Mesendoderm (in vitro differentiated cells): ENCODE data around the gene SEMA4A.

Experiments used
- DNase-seq: peaks from one replicate; pipeline ENCODE4 v3.0.0; 2013
- H2AK5ac ChIP-seq: 2 replicates; pipeline ENCODE4 v1.6.1; 2013; ENCODE audit warnings: low read length, inconsistent platforms
- H2BK120ac ChIP-seq: 2 replicates; pipeline ENCODE4 v1.6.1; 2013; ENCODE audit warnings: low read depth, mild to moderate bottlenecking, low read length, moderate library complexity, mixed read lengths
- H2BK15ac ChIP-seq: replicated peaks from 2 replicates; pipeline ENCODE4 v1.6.1; 2013; ENCODE audit warnings: low read depth, mild to moderate bottlenecking, moderate library complexity
- H2BK5ac ChIP-seq: 2 replicates; pipeline ENCODE4 v1.6.1; 2013; ENCODE audit warnings: low read length, inconsistent platforms
- H3K18ac ChIP-seq: 2 replicates; pipeline ENCODE4 v1.6.1; 2013; ENCODE audit warnings: mild to moderate bottlenecking, low read length, mixed read lengths
- H3K23ac ChIP-seq: one replicate; pipeline ENCODE4 v1.6.1; 2013; ENCODE audit warnings: low read length
- H3K27ac ChIP-seq: 2 replicates; pipeline ENCODE4 v1.5.1; 2013; ENCODE audit warnings: low read depth, mild to moderate bottlenecking, inconsistent platforms, low read length, moderate library complexity
- H3K27me3 ChIP-seq: 2 replicates; pipeline ENCODE4 v1.6.1; 2013; ENCODE audit warnings: low read length, control low read depth, mild to moderate bottlenecking, inconsistent platforms; ENCODE audit not compliant: insufficient read depth, poor library complexity
- H3K36me3 ChIP-seq: 2 replicates; pipeline ENCODE4 v1.6.1; 2013; ENCODE audit warnings: low read length, inconsistent platforms; ENCODE audit not compliant: control insufficient read depth, insufficient read depth
- H3K4ac ChIP-seq: one replicate; pipeline ENCODE4 v1.6.1; 2013; ENCODE audit warnings: low read depth, mild to moderate bottlenecking, low read length, moderate library complexity
- H3K4me1 ChIP-seq: 2 replicates; pipeline ENCODE4 v1.6.1; 2013; ENCODE audit warnings: low read depth, low read length, inconsistent platforms; ENCODE audit not compliant: control insufficient read depth
- H3K4me2 ChIP-seq: 2 replicates; pipeline ENCODE4 v1.6.1; 2013; ENCODE audit warnings: low read length
- H3K4me3 ChIP-seq: 2 replicates; pipeline ENCODE4 v1.5.1; 2013; ENCODE audit warnings: mild to moderate bottlenecking, low read length
- H3K56ac ChIP-seq: one replicate; pipeline ENCODE4 v1.6.1; 2013; ENCODE audit warnings: low read length
- H3K79me1 ChIP-seq: 2 replicates; pipeline ENCODE4 v1.6.1; 2013; ENCODE audit warnings: low read length, inconsistent platforms
- H3K79me2 ChIP-seq: 2 replicates; pipeline ENCODE4 v1.6.1; 2013; ENCODE audit warnings: mild to moderate bottlenecking, low read length; ENCODE audit not compliant: control insufficient read depth, insufficient read depth
- H3K9ac ChIP-seq: 2 replicates; pipeline ENCODE4 v1.6.1; 2013; ENCODE audit warnings: low read length, inconsistent platforms
- H4K5ac ChIP-seq: one replicate; pipeline ENCODE4 v1.6.1; 2013; ENCODE audit warnings: low read length
- H4K8ac ChIP-seq: one replicate; pipeline ENCODE4 v1.6.1; 2013; ENCODE audit warnings: low read depth, mild to moderate bottlenecking, control low read depth, low read length, moderate library complexity
- WGBS: extraction: QIAGEN DNeasy Blood & Tissue Kit; methylation state at CpG from one replicate; pipeline ENCODE4 v1.1.7; 2013; ENCODE audit warnings: low lambda C conversion rate, missing lambda C conversion rate; ENCODE audit not compliant: insufficient coverage; ENCODE audit errors: extremely low coverage; 5-methylcytosine and 5-hydroxymethylcytosine counted together

The SEMA4A gene

GRCh38 chr1:156160000-156160742 lies 6.8 kb downstream of the SEMA4A start:
- H3K4ac ChIP-seq = no peak overlapping the region
- H3K27me3 ChIP-seq = no peaks in the 10 kb centered on the region
- H3K79me2 ChIP-seq = no peaks in the 10 kb centered on the region
- peaks cover 4% of the 10 kb centered on the region for H3K4me1 ChIP-seq
- H2BK5ac ChIP-seq = peak overlapping the region; percentile 29
- no peak overlapping the region for H2BK120ac ChIP-seq
- H3K27ac ChIP-seq = no peak overlapping the region
- no peak overlapping the region for H2BK15ac ChIP-seq
- peak overlapping the region; percentile 39 for H3K4me2 ChIP-seq
- H3K56ac ChIP-seq = peak overlapping the region; percentile 85
- H3K18ac ChIP-seq = no peak overlapping the region
- no peak for DNase-seq
- WGBS = no CpG with 5 or more reads among the region's 13 CpGs
- no peak overlapping the region for H4K8ac ChIP-seq
- H3K4me3 ChIP-seq = no peak overlapping the region
- H3K36me3 ChIP-seq = no peaks in the 10 kb centered on the region
- peak overlapping the region; percentile 71 for H3K9ac ChIP-seq
- no peak overlapping the region for H3K23ac ChIP-seq
- H3K79me1 ChIP-seq = no peaks in the 10 kb centered on the region
- no peak overlapping the region for H2AK5ac ChIP-seq
- H4K5ac ChIP-seq = no peak overlapping the region

- peaks cover 4% of the 10 kb centered on the region for H3K4me1 ChIP-seq
- H3K18ac ChIP-seq = no peak overlapping the region
- H2BK5ac ChIP-seq = peak overlapping the region; percentile 29
- no peaks in the 10 kb centered on the region for H3K27me3 ChIP-seq
- H3K4ac ChIP-seq = no peak overlapping the region
- H3K27ac ChIP-seq = no peak overlapping the region
- H4K5ac ChIP-seq = no peak overlapping the region
- no peak overlapping the region for H2AK5ac ChIP-seq
- peak overlapping the region; percentile 39 for H3K4me2 ChIP-seq
- H2BK15ac ChIP-seq = no peak overlapping the region
- peak overlapping the region; percentile 71 for H3K9ac ChIP-seq
- WGBS = no CpG with 5 or more reads among the region's 22 CpGs
- no peak overlapping the region for H3K23ac ChIP-seq
- H3K4me3 ChIP-seq = peak overlapping the region; percentile 1
- H2BK120ac ChIP-seq = no peak overlapping the region
- H4K8ac ChIP-seq = no peak overlapping the region
- no peaks in the 10 kb centered on the region for H3K79me2 ChIP-seq
- no peaks in the 10 kb centered on the region for H3K79me1 ChIP-seq
- peak overlapping the region; percentile 85 for H3K56ac ChIP-seq
- H3K36me3 ChIP-seq = no peaks in the 10 kb centered on the region
- DNase-seq = peak; percentile 82
These were observed 7.4 kb downstream of the SEMA4A start for GRCh38 chr1:156160743-156161171.

DNA sequence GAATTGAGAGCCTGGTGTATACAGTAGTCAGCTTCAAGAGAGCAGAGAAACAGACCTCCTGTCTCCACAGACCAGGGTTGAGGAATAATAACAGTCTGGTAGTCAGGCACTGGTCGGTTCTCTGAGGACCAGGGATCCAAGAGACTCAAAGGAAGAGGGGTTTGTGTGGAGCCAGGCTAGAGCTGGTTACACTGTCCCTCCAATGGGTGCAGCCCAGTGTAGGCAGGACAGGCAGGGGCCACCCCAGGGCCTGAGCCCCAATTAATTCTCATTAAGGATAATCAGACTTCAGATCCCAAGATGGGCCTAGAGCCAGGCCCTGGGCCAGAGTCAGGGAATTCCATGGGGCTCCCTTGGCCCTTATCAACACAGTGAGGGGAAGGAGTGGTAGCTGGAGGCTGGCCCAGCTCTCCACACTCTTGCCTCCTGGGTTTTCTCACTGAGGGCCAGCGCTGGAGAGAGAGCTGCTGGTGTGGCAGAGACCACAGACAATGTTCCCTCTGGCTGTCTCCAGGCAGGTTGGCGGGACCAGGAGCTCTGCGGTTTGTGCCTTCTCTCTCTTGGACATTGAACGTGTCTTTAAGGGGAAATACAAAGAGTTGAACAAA lies 9.1 kb downstream of the SEMA4A start:
- Histone ChIP-seq H4K8ac (no peak overlapping the region), H2BK120ac (no peak overlapping the region), H3K4me2 (no peak overlapping the region), H3K27me3 (no peaks in the 10 kb centered on the region), H3K36me3 (no peaks in the 10 kb centered on the region), H3K9ac (no peak overlapping the region), H2BK5ac (no peak overlapping the region), H3K56ac (peak overlapping the region; percentile 11), H3K18ac (no peak overlapping the region), H3K23ac (no peak overlapping the region), H3K4me1 (peaks cover 4% of the 10 kb centered on the region), H2BK15ac (no peak overlapping the region), H3K4ac (no peak overlapping the region), H3K4me3 (no peak overlapping the region), H2AK5ac (no peak overlapping the region), H4K5ac (no peak overlapping the region), H3K27ac (no peak overlapping the region), H3K79me1 (no peaks in the 10 kb centered on the region), H3K79me2 (no peaks in the 10 kb centered on the region)
- no peak for DNase-seq
- WGBS = no CpG with 5 or more reads among the region's 5 CpGs

DNA sequence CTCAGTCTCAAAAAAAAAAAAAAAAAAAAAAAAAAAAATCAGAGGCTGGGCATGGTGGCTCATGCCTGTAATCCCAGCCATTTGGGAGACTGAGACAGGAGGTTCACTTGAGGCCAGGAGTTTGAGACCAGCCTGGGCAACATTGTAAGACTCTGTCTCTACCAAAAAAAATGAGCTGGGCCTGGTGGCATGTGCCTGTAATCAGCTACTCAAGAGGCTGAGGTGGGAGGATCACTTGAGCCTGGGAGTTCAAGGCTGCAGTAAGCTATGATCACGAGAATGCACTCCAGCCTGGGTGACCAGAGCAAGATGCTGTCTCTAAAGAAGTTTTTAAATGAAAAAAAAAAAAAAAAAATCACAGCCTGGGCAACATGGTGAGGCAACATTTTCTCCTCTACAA lies 10.3 kb downstream of the SEMA4A start:
- no peak overlapping the region for H3K4ac ChIP-seq
- no peak overlapping the region for H3K4me3 ChIP-seq
- H2BK15ac ChIP-seq = no peak overlapping the region
- no peak overlapping the region for H3K4me2 ChIP-seq
- H3K79me1 ChIP-seq = no peaks in the 10 kb centered on the region
- H3K27ac ChIP-seq = no peak overlapping the region
- H3K18ac ChIP-seq = no peak overlapping the region
- no peak overlapping the region for H3K23ac ChIP-seq
- no peak overlapping the region for H2AK5ac ChIP-seq
- H3K56ac ChIP-seq = no peak overlapping the region
- H3K36me3 ChIP-seq = no peaks in the 10 kb centered on the region
- H3K4me1 ChIP-seq = peaks cover 4% of the 10 kb centered on the region
- no peaks in the 10 kb centered on the region for H3K27me3 ChIP-seq
- no peak for DNase-seq
- no peak overlapping the region for H4K8ac ChIP-seq
- no peaks in the 10 kb centered on the region for H3K79me2 ChIP-seq
- no peak overlapping the region for H4K5ac ChIP-seq
- H2BK120ac ChIP-seq = no peak overlapping the region
- H3K9ac ChIP-seq = no peak overlapping the region
- H2BK5ac ChIP-seq = no peak overlapping the region
- no CpG with 5 or more reads among the region's 1 CpG for whole genome bisulfite sequencing

GRCh38 chr1:156164125-156164831 lies 10.9 kb downstream of the SEMA4A start:
- Histone ChIP-seq H2AK5ac (no peak overlapping the region), H3K9ac (no peak overlapping the region), H3K4me1 (peaks cover 4% of the 10 kb centered on the region), H3K4me2 (no peak overlapping the region), H3K27me3 (no peaks in the 10 kb centered on the region), H3K4me3 (no peak overlapping the region), H2BK15ac (no peak overlapping the region), H4K5ac (no peak overlapping the region), H3K27ac (no peak overlapping the region), H3K56ac (no peak overlapping the region), H3K79me2 (no peaks in the 10 kb centered on the region), H3K23ac (no peak overlapping the region), H3K18ac (no peak overlapping the region), H3K4ac (no peak overlapping the region), H2BK120ac (no peak overlapping the region), H2BK5ac (no peak overlapping the region), H4K8ac (no peak overlapping the region), H3K36me3 (no peaks in the 10 kb centered on the region), H3K79me1 (no peaks in the 10 kb centered on the region)
- 100% methylated on average over 2 of the region's 6 CpGs for WGBS
- no peak for DNase-seq
